Ishikawa (cell line): ENCODE measurements around the gene DCTN4.

Source experiments
- CREB1 ChIP-seq: IDR thresholded peaks from 2 replicates; pipeline ENCODE4 v1.6.1; 2012; ENCODE audit warnings: low read depth
- EP300 ChIP-seq: IDR thresholded peaks from 2 replicates; pipeline ENCODE4 v1.6.1; 2012; ENCODE audit warnings: borderline replicate concordance
- MAX ChIP-seq: IDR thresholded peaks from 2 replicates; pipeline ENCODE4 v1.6.1; 2012
- RAD21 ChIP-seq: IDR thresholded peaks from 2 replicates; pipeline ENCODE4 v1.6.1; 2012; ENCODE audit warnings: low read depth
- TCF12 ChIP-seq: IDR thresholded peaks from 2 replicates; pipeline ENCODE4 v1.6.1; 2012; ENCODE audit warnings: low read depth

GRCh38 chr5:150751096-150751891 lies 7.5 kb downstream of the DCTN4 start:
- no peak for TF ChIP-seq TCF12
- no peak for TF ChIP-seq RAD21
- TF ChIP-seq EP300 = no peak
- no peak for TF ChIP-seq MAX
- TF ChIP-seq CREB1 = no peak
